GM19455 (cell line): Measurements from ENCODE around the gene CGB2.
"Not testable (repeated sequence)": the region's sequence is repeated elsewhere in the genome, so short reads cannot be mapped to it uniquely, and the experiment has no call there.

ENCODE experiments used
- ATAC-seq: cut with Tn5 transposase; IDR thresholded peaks from one replicate; pipeline ENCODE4 v1.9.1; 2021; ENCODE audit not compliant: unreplicated experiment

Gene CGB2

GRCh38 chr19:49009828-49010227 is 21.9 kb upstream of the CGB2 start:
- no peak for ATAC-seq

DNA sequence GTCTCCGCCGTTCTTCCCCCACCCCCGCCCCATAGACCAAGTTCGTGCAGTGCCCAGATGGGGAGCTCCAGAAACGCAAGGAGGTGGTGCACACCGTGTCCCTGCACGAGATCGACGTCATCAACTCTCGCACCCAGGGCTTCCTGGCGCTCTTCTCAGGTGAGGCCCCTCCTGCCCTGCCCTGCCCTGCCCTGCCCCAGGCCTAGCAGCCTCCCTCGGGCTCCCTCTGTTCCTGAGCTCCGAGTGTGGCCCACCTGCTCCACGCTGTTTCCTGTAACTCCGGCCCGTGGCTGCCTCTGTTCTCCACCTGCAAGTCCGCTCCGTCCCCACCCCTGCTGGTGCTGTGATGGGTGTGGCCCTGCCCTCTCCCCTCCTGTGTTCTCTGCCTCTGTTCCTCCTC is 21.2 kb upstream of the CGB2 start:
- ATAC-seq: no peak

DNA sequence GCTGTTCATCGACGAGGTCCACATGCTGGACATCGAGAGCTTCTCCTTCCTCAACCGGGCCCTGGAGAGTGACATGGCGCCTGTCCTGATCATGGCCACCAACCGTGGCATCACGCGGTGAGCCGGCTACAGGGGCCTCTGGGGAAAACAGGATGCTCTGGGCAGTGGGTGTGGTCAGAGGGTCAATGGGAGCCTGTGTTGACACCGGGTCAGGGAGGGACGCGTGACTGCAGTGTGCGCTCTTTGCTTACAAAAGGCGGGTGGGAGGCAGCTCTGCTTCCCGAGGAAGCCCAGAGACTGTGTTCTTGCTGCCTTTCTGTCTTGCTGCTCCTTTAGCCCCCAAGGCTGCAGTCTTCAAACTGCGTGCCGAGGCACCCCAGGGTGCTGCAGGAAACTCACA is 20.5 kb upstream of the CGB2 start:
- no peak for ATAC-seq

DNA sequence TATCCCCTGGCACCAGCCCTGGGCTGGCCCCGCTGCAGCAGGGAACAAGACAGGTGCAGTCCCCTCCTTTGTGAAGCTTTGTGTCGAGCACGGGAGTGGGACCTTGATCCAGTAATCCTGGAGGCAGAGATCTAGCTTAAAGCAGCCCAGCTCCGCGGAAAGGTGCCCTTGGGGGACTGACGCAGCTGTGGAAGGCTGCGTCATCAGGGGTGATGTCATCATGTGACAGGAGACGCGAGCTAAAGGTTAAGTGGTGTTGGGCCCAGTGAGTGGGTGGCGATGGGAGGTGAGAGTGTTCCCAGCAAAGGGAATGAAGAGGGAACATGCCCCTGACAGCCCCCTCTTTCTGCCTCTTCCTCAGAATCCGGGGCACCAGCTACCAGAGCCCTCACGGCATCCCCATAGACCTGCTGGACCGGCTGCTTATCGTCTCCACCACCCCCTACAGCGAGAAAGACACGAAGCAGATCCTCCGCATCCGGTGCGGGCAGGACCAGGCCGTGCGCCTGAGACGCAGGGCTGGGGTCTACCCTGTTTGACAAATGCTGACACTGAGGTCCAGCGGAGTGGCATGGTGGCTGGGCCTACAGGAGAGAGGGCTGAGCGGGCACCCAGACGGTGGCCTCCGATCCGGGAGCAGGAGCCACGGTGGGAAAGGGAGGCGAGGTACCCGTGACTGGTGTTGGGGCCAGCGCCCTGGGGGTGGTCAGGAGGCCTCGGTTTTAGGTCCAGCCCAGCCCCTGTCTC is 17.4 kb upstream of the CGB2 start:
- ATAC-seq: no peak

DNA sequence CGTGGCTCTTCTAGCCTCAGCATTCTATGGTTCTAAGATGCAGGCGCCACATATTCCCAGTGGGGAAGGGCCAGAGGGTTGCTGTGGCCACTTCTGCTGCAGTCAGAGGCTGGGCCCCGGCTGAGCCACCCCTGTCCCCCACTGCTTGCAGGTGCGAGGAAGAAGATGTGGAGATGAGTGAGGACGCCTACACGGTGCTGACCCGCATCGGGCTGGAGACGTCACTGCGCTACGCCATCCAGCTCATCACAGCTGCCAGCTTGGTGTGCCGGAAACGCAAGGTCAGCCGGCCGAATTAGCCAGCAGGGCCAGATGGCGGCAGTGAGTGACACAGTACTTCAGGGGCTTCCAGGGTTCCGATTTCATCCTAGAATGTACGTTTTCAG is 16.8 kb upstream of the CGB2 start:
- no peak for ATAC-seq

GRCh38 chr19:49016067-49016839 is 15.4 kb upstream of the CGB2 start:
- no peak for ATAC-seq

- ATAC-seq: no peak
These were observed 14.5 kb upstream of the CGB2 start, which contains the start of gene LHB for GRCh38 chr19:49017041-49017665. LHB (minus strand) TSS chr19:49017091; CDS start chr19:49017081, 10 bp downstream.

DNA sequence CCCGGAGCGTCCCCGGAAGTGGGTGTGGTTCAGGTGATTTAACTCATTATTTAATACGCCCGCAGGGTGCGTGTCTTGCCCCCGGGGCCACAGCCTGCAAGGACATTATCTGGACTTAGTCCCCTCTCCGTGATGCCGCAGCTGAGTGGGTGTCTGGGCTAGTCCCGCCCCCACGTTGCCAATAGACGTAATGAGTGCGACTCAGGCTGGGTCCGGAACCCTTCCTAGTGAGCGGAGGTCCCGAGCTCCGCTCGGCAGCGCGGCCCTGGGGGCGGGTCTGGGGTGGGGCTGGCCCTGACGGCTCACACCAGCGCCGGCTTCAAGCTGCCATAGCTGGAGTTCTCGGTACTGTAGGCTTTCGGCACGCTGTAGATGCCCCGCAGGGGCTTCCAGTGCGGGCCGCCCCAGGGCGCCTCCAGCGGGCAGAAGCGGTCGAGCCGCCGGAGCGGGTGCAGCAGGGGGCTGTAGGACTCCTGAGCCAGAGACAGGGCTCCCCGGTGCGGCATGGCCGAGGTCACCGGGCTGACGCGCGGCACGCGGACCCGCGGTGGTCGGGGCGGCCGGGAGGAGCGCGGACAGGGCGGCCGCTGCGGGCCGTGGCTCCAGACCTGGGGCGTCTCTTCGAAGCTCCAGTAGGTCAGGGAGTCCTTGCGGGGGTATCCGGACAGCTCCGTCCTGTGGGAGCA is 13.9 kb upstream of the CGB2 start:
- no peak for ATAC-seq

GRCh38 chr19:49018388-49019241 is 13.1 kb upstream of the CGB2 start:
- ATAC-seq: not testable (repeated sequence)

GRCh38 chr19:49019242-49019932 is 12.3 kb upstream of the CGB2 start:
- ATAC-seq: no peak

GRCh38 chr19:49020342-49020741 is 11.3 kb upstream of the CGB2 start:
- ATAC-seq: no peak

DNA sequence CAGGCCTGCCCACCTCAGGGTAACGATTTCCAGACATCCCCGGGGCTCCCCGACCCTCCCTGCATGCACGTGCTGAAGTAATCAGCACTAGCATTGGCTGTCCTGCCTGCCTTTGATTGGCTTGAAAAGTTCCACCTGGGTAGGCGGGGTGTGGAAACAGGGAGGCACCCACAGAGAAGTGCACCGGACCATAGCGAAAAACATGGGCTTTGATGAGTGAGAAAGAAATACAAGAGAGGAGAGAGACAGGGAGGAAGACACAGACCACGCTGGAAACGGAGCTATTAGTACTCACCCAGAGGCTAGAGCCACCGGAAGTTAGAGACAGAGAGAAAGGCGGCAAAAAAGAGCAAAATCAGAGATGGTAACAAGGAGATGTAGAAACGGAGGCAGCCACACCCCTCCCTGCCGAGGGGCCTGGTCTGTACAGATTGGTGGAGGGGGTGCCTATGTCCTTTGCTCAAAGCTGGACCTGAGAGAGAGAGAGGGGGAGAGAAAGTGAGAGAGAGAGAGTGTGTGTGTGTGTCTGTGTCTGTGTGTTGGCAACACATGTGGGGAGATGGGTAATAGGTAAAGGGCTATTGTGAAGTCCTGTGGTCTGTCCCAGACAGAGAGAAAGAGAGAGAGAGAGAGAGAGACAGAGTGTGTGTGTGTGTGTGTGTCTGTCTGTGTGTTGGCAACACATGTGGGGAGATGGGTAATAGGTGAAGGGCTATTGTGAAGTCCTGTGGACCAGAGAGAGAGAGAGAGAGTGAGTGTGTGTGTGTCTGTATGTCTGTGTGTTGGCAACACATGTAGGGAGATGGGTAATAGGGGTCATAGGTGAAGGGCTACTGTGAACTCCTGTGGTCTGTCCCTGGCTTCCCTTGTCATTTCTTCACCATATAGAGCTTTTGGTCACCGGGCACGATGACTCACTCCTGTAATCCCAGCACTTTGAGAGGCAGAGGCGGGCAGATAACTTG is 10.5 kb upstream of the CGB2 start:
- no peak for ATAC-seq

GRCh38 chr19:49022116-49022515 is 9.6 kb upstream of the CGB2 start:
- ATAC-seq: no peak

DNA sequence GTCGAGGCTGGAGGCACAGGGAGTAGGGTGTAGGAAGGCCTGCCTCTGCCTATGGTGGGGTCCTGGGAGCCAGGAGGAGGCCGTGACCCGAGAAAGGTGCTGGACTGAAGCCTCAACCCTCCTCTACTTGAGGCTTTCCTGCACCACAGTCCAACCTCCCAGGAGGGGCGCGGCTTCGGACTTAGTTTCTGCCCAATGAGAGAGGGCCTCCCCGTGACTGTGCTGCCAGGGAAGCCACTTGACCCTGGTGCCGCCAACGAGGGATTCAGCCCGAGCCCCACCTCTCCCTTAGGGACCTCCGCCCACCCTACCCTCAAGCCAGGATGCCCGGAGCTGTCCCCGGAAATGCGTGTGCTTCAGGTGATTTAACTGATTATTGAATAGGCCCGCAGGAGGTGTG is 7.5 kb upstream of the CGB2 start, which contains the start of gene CGB3:
CGB3 (minus strand) TSS at position 101 of the 400 bp plus-strand sequence. CDS start 362 bp downstream, outside the sequence.
- ATAC-seq: not testable (repeated sequence)

- not testable (repeated sequence) for ATAC-seq
These were observed 6.6 kb upstream of the CGB2 start for GRCh38 chr19:49025088-49025487.

DNA sequence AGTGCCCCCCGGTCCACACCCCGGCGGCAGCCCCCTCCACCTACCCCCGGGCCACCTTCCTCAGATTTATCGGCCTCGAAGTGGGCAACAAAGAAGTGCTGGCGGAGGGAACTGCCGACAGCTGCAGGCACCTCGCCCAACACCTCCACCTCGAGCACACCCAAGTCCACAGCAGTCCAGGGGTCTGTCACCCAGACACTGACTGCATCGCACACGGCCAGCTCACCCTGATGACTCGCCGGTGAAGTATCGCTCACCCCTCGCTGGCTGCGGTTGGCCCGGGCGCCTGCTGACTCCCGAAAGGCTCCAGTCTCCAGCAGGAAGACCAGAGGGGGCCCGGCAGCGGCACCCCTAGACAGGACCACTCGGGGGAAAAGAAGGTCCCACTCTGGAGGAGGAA is 6.1 kb upstream of the CGB2 start:
- ATAC-seq: not testable (repeated sequence)

GRCh38 chr19:49028686-49029085 is 3.0 kb upstream of the CGB2 start:
- ATAC-seq: not testable (repeated sequence)

DNA sequence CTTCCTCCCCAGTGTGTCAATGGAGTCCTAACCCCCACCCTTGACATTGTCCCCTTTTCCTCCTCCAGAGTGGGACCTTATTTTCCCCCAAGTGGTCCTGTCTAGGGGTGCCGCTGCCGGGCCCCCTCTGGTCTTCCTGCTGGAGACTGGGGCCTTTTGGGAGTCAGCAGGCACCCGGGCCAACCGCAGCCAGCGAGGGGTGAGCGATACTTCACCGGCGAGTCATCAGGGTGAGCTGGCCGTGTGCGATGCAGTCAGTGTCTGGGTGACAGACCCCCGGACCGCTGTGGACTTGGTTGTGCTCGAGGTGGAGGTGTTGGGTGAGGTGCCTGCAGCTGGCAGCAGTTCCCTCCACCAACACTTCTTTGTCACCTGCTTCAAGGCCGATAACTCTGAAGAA is 1.9 kb upstream of the CGB2 start:
- ATAC-seq: not testable (repeated sequence)
